Calu3 (cell line): ENCODE data around the gene ZEB2. TPM values are rescaled to one million over a fixed set of nuclear protein-coding genes. Genes with fewer than 3 reads are reported as not detected.

Source experiments
- BruUV-seq: library from RNA; stranded (reverse); fragments of 400-500 nt; replicated peaks from 2 replicates; lab custom pipeline; 2021; lab: Mats Ljungman, UMichigan
- CTCF ChIA-PET: fragments of 300-600 bp; sonication (Branson Sonifier 250); formaldehyde crosslinking; loops from one replicate; lab custom pipeline; 2022; ENCODE audit warnings: antibody characterized with exemption; lab: Charles Lee
- DNase-seq: peaks from one replicate; pipeline ENCODE4 v3.0.0; 2022
- H3K27ac Mint-ChIP-seq: one replicate; pipeline ENCODE4 v1.8.0; 2022; ENCODE audit warnings: mixed read lengths; ENCODE audit not compliant: unreplicated experiment
- H3K27me3 Mint-ChIP-seq: one replicate; pipeline ENCODE4 v1.8.0; 2022; ENCODE audit warnings: mixed read lengths; ENCODE audit not compliant: unreplicated experiment
- H3K36me3 Mint-ChIP-seq: one replicate; pipeline ENCODE4 v1.8.0; 2022; ENCODE audit warnings: mild to moderate bottlenecking, moderate library complexity, mixed read lengths; ENCODE audit not compliant: insufficient read depth, unreplicated experiment
- H3K4me1 Mint-ChIP-seq: one replicate; pipeline ENCODE4 v1.8.0; 2022; ENCODE audit warnings: mild to moderate bottlenecking, low read depth, mixed read lengths; ENCODE audit not compliant: unreplicated experiment
- H3K4me3 Mint-ChIP-seq: one replicate; pipeline ENCODE4 v1.8.0; 2022; ENCODE audit warnings: mild to moderate bottlenecking, low read depth, moderate library complexity, mixed read lengths; ENCODE audit not compliant: unreplicated experiment
- H3K9me3 Mint-ChIP-seq: one replicate; pipeline ENCODE4 v1.8.0; 2022; ENCODE audit warnings: low read depth, mixed read lengths; ENCODE audit not compliant: unreplicated experiment
- CTCF ChIP-seq: fragments of 200-600 bp; IDR thresholded peaks from one replicate; pipeline ENCODE4 v1.8.0; 2022; ENCODE audit warnings: antibody characterized with exemption; ENCODE audit not compliant: unreplicated experiment
- intact Hi-C: fragments of 100-400 bp; cut with micrococcal nuclease; formaldehyde crosslinking; loops from one replicate; pipeline ENCODE4 v1.10.0; 2022; ENCODE audit not compliant: unreplicated experiment
- total RNA-seq: library from RNA; stranded (reverse); gene quantifications from 2 replicates; pipeline ENCODE4 v1.2.3, GENCODE V29; 2022

Gene ZEB2
- total RNA-seq, 1 experiment from 2014 or later: 0.97 TPM

- Mint-ChIP-seq H3K9me3 (no peaks in the 10 kb centered on the region), H3K27me3 (no peaks in the 10 kb centered on the region), H3K4me3 (no peak overlapping the region), H3K36me3 (no peaks in the 10 kb centered on the region), H3K4me1 (no peaks in the 10 kb centered on the region), H3K27ac (no peak overlapping the region)
- CTCF ChIA-PET: no interaction called here
- TF ChIP-seq CTCF: no peak
- intact Hi-C loops: no loop called here
- BruUV-seq: no TSS peak
- DNase-seq: no peak
Observed at GRCh38 chr2:144548088-144548487, 28.2 kb upstream of the ZEB2 start.

GRCh38 chr2:144547494-144547893 lies 27.6 kb upstream of the ZEB2 start:
- Mint-ChIP-seq H3K36me3 (no peaks in the 10 kb centered on the region), H3K27ac (no peak overlapping the region), H3K4me1 (no peaks in the 10 kb centered on the region), H3K27me3 (no peaks in the 10 kb centered on the region), H3K4me3 (no peak overlapping the region), H3K9me3 (no peaks in the 10 kb centered on the region)
- intact Hi-C loops: no loop called here
- no peak for TF ChIP-seq CTCF
- DNase-seq: no peak
- no TSS peak for BruUV-seq
- CTCF ChIA-PET: no interaction called here

- Mint-ChIP-seq H3K36me3 (no peaks in the 10 kb centered on the region), H3K9me3 (no peaks in the 10 kb centered on the region), H3K27ac (no peak overlapping the region), H3K27me3 (no peaks in the 10 kb centered on the region), H3K4me3 (no peak overlapping the region), H3K4me1 (no peaks in the 10 kb centered on the region)
- intact Hi-C loops: no loop called here
- DNase-seq: no peak
- TF ChIP-seq CTCF: no peak
- CTCF ChIA-PET: no interaction called here
- BruUV-seq: no TSS peak
Observed at GRCh38 chr2:144546933-144547332, 27.0 kb upstream of the ZEB2 start.

GRCh38 chr2:144545787-144546186 lies 25.9 kb upstream of the ZEB2 start:
- intact Hi-C loops: no loop called here
- TF ChIP-seq CTCF: no peak
- H3K27me3 Mint-ChIP-seq: no peaks in the 10 kb centered on the region
- no peak for DNase-seq
- H3K9me3 Mint-ChIP-seq: no peaks in the 10 kb centered on the region
- no peak overlapping the region for H3K4me3 Mint-ChIP-seq
- no peaks in the 10 kb centered on the region for H3K36me3 Mint-ChIP-seq
- no peak overlapping the region for H3K27ac Mint-ChIP-seq
- no peaks in the 10 kb centered on the region for H3K4me1 Mint-ChIP-seq
- CTCF ChIA-PET: no interaction called here
- no TSS peak for BruUV-seq
